Karpas-422 (cell line): ENCODE results near the gene TSPAN13. TPM values are rescaled to one million over a fixed set of nuclear protein-coding genes. Genes with fewer than 3 reads are reported as not detected.

ENCODE experiments used
- DNase-seq: peaks from one replicate; pipeline ENCODE4 v3.0.0-alpha.2; 2015
- H2AFZ ChIP-seq: fragments of 200-600 bp; sonication (generic); 2 replicates; pipeline ENCODE4 v1.6.1; 2014; ENCODE audit warnings: antibody characterized with exemption, low read length, mixed read lengths
- H3K27ac ChIP-seq: fragments of 200-600 bp; sonication (generic); 2 replicates; pipeline ENCODE4 v1.5.1; 2014; ENCODE audit warnings: mild to moderate bottlenecking, low read length, moderate library complexity
- H3K27me3 ChIP-seq: fragments of 200-600 bp; sonication (generic); 2 replicates; pipeline ENCODE4 v1.6.1; 2014; ENCODE audit warnings: low read length, mixed read lengths
- H3K36me3 ChIP-seq: fragments of 200-600 bp; sonication (generic); 2 replicates; pipeline ENCODE4 v1.6.1; 2014; ENCODE audit warnings: low read length, mixed read lengths; ENCODE audit not compliant: insufficient read depth
- H3K4me1 ChIP-seq: fragments of 200-600 bp; sonication (generic); 2 replicates; pipeline ENCODE4 v1.6.1; 2014; ENCODE audit warnings: mild to moderate bottlenecking, low read length, mixed read lengths
- H3K4me2 ChIP-seq: fragments of 200-600 bp; sonication (generic); 2 replicates; pipeline ENCODE4 v1.6.1; 2014; ENCODE audit warnings: low read length, low read depth, mild to moderate bottlenecking; ENCODE audit not compliant: poor library complexity, severe bottlenecking
- H3K4me3 ChIP-seq: fragments of 200-600 bp; sonication (generic); 2 replicates; pipeline ENCODE4 v1.5.1; 2014; ENCODE audit warnings: mild to moderate bottlenecking, antibody characterized with exemption, low read length, mixed read lengths
- H3K79me2 ChIP-seq: fragments of 200-600 bp; sonication (generic); 2 replicates; pipeline ENCODE4 v1.6.1; 2014; ENCODE audit warnings: mild to moderate bottlenecking, low read length, mixed read lengths
- H3K9ac ChIP-seq: fragments of 200-600 bp; sonication (generic); 2 replicates; pipeline ENCODE4 v1.6.0; 2014; ENCODE audit warnings: low read length
- H3K9me2 ChIP-seq: fragments of 200-600 bp; sonication (generic), shearing (Covaris generic); replicated peaks from 2 replicates; pipeline ENCODE4 v1.6.0; 2014; ENCODE audit warnings: mild to moderate bottlenecking, low read length, moderate library complexity; ENCODE audit not compliant: insufficient read depth
- H3K9me3 ChIP-seq: fragments of 300-700, 200-600 bp; sonication (generic); 2 replicates; pipeline ENCODE4 v1.6.1; 2014; ENCODE audit warnings: low read length, mixed read lengths
- H4K20me1 ChIP-seq: fragments of 200-600 bp; sonication (generic); 2 replicates; pipeline ENCODE4 v1.6.1; 2014; ENCODE audit warnings: mild to moderate bottlenecking, antibody characterized with exemption, low read length, low read depth; ENCODE audit not compliant: insufficient read depth
- total RNA-seq: library from RNA; depleted of rRNA; stranded (reverse); fragments of >200 nt; shearing (Covaris generic); gene quantifications from 2 replicates; pipeline ENCODE4 v1.2.3, GENCODE V29; 2014; ENCODE audit warnings: low replicate concordance; rRNA removed

The TSPAN13 gene
- total RNA-seq: 2.0 and 4.2 TPM in 2 replicates

DNA sequence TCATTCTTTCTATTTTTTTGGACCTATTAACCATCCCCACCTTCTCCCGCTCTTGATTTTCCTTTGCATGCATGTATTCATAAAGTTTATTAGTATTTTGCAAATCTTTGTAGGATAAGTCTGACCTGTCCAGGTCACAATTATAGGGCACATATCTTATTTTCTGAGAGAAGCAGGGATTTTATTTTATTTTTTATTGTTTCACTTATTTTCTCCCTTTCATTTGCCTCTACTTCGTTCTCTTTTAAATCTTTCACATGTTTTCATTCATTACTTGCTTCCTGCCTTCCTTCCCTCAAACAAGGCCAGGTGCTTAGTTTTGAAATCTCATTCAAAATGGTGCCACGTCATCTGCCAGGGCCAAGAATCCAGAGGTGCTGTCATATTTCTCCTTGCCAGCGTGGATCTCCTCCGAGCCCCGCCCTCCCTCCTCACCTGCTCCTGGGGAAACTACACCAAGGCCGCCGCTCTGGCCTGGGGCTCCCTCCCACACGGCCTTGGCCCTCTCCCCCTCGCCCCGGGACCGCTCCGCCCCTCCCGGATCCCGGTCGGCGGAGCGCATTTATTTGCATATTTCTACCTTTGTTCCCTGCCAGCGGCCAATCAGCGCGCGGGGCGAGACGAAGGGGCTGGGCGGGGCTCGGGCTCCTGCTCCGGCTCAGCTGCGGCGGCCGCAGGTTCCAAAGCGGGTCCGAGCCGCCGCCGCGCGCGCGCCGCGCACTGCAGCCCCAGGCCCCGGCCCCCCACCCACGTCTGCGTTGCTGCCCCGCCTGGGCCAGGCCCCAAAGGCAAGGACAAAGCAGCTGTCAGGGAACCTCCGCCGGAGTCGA lies at the start of gene TSPAN13:
Gene TSPAN13 (plus strand): TSS at position 654 of the 830 bp plus-strand sequence. CDS start 213 bp downstream, outside the sequence.
- Histone ChIP-seq H2AFZ (peak within 1 kb of the TSS; percentile 94), H3K27ac (no peak within 1 kb of the TSS)

DNA sequence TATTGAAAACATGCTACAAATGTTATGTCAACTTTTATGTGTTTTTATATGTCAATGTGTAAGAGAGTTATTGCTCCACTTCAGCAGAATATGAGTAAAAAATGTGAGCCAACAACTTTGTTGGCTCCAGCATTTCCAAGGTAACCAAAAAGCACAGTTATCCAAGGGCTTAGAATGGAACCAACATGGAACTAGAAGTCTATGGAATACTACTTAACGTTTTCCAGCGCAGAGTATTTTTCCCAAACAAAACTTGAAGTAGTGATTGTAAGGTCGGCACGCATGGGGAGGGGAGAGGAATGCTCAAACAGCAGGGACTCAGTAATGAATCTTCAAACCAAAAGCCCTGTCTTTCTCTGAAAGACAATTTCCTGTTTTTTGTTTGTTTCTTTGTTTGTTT lies 45.0 kb upstream of the TSPAN13 start:
- no peaks in the 10 kb centered on the region for H3K9me3 ChIP-seq
- H3K27ac ChIP-seq: no peak overlapping the region
- H2AFZ ChIP-seq: no peak overlapping the region
- H3K79me2 ChIP-seq: no peaks in the 10 kb centered on the region
- H3K36me3 ChIP-seq: peaks cover 31% of the 10 kb centered on the region
- H3K4me3 ChIP-seq: no peak overlapping the region
- no peaks in the 10 kb centered on the region for H3K4me1 ChIP-seq
- no peaks in the 10 kb centered on the region for H3K27me3 ChIP-seq
- no peaks in the 10 kb centered on the region for H3K9me2 ChIP-seq
- H3K9ac ChIP-seq: no peak overlapping the region
- no peak overlapping the region for H3K4me2 ChIP-seq
- no peak for DNase-seq
- H4K20me1 ChIP-seq: no peaks in the 10 kb centered on the region

More for the DNA sequence above, at the start of gene TSPAN13:
- no peaks in the 10 kb centered on the region for H3K27me3 ChIP-seq
- peak; percentile 86 for DNase-seq
- no peaks in the 10 kb centered on the region for H3K9me2 ChIP-seq
- peak within 1 kb of the TSS; percentile 96 for H3K4me2 ChIP-seq
- peaks cover 15% of the 10 kb centered on the region for H3K4me1 ChIP-seq
- no peaks in the 10 kb centered on the region for H3K79me2 ChIP-seq
- H3K9me3 ChIP-seq: no peaks in the 10 kb centered on the region
- no peaks in the 10 kb centered on the region; the same call in 1 of the 2 replicates for H4K20me1 ChIP-seq
- peak within 1 kb of the TSS; percentile 60 for H3K9ac ChIP-seq
- H3K4me3 ChIP-seq: peak within 1 kb of the TSS; percentile 72
- no peaks in the 10 kb centered on the region for H3K36me3 ChIP-seq

DNA sequence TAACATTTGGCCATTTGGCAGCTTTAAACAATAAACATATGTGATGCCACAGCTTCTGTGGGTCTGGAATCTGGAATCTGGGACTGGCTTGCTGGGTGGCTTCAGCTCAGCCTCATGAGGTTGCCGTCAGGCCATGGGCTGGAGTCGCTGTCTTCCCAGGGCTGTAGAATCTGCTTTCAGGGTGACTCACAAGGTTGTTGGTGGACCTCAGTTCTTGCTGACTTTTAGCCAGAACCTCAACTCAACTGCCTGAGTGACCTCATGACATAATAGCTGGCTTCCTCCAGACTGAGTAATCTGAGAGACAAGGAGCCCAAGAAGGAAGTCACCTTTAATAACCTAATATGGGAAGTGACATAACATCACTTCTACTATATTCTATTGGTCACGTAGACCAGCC lies 44.6 kb upstream of the TSPAN13 start:
- Histone ChIP-seq H3K9me2 (no peaks in the 10 kb centered on the region), H3K27ac (no peak overlapping the region), H2AFZ (no peak overlapping the region), H3K79me2 (no peaks in the 10 kb centered on the region), H4K20me1 (no peaks in the 10 kb centered on the region), H3K4me3 (no peak overlapping the region), H3K4me2 (no peak overlapping the region), H3K27me3 (no peaks in the 10 kb centered on the region), H3K9ac (no peak overlapping the region), H3K4me1 (no peaks in the 10 kb centered on the region), H3K9me3 (no peaks in the 10 kb centered on the region), H3K36me3 (peaks cover 26% of the 10 kb centered on the region)
- no peak for DNase-seq

DNA sequence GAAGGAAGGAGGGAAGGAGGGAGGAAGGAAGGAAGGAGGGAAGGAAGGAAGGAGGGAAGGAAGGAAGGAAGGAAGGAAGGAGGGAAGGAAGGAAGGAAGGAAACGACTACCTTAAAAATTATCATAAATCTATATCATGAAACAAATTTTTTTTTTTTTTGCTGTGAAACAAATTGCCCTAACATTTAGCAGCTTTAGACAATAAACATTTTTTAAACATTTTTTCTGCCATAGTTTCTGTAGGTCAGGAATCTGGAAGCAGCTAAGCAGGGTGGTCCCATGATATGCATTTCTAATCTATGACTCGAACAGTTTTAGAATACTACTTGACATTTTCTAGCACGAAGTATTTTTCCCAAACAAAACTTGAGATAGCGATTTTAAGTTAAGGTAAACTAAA lies 42.9 kb upstream of the TSPAN13 start:
- Histone ChIP-seq H3K9ac (no peak overlapping the region), H4K20me1 (no peaks in the 10 kb centered on the region), H2AFZ (no peak overlapping the region), H3K79me2 (no peaks in the 10 kb centered on the region), H3K9me3 (no peaks in the 10 kb centered on the region), H3K4me3 (no peak overlapping the region), H3K27me3 (no peaks in the 10 kb centered on the region), H3K36me3 (peaks cover 18% of the 10 kb centered on the region), H3K4me1 (no peaks in the 10 kb centered on the region), H3K27ac (no peak overlapping the region), H3K4me2 (no peak overlapping the region), H3K9me2 (no peaks in the 10 kb centered on the region)
- no peak for DNase-seq

DNA sequence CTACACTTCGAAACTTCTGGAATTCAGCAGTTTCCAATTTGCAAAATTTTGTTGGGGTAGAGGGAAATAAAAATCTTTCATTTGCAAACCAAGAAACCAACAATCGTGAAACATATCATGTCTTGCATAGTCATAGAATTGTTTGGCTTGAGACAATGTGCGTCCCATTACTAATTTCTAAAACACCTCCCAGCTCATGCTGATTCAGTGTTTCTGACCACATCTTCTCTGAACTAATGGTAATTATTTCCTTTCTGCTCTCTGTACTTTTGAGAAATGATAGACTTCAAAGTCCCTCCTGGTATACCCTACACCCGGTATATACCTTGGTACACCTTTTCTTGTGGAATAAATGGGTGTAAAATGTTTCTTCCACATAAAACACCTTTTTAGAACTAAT lies 41.8 kb upstream of the TSPAN13 start:
- H3K4me3 ChIP-seq: no peak overlapping the region
- DNase-seq: no peak

DNA sequence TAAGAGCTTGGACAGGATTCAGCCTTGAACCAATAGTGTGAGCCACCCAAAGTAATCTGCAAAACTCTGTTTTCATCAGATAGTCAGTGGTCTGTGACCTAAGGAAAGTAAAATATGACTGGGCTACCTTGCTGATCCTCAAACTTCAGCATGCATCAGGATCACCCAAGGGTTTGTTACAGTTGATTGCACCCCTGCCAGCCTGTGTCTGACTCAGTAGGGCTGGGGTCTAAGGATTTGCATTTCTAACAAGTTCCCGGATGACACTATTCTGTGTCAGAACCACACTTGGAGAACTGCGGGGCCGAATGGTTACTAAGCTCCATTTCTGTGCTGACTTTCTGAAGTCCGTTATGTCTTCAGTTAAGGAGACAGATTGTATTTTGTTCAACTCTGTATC lies 40.6 kb upstream of the TSPAN13 start:
- no peak overlapping the region for H3K27ac ChIP-seq
- H3K36me3 ChIP-seq: peaks cover 9% of the 10 kb centered on the region; the same call in 1 of the 2 replicates
- DNase-seq: no peak

More for the DNA sequence above, 41.8 kb upstream of the TSPAN13 start:
- H3K9me2 ChIP-seq: no peaks in the 10 kb centered on the region
- H3K79me2 ChIP-seq: no peaks in the 10 kb centered on the region
- no peak overlapping the region for H3K4me2 ChIP-seq
- peaks cover 9% of the 10 kb centered on the region; the same call in 1 of the 2 replicates for H3K36me3 ChIP-seq
- H2AFZ ChIP-seq: no peak overlapping the region
- no peaks in the 10 kb centered on the region for H3K27me3 ChIP-seq
- no peak overlapping the region for H3K27ac ChIP-seq
- H3K9ac ChIP-seq: no peak overlapping the region
- no peaks in the 10 kb centered on the region for H3K4me1 ChIP-seq
- H4K20me1 ChIP-seq: no peaks in the 10 kb centered on the region
- no peaks in the 10 kb centered on the region for H3K9me3 ChIP-seq

DNA sequence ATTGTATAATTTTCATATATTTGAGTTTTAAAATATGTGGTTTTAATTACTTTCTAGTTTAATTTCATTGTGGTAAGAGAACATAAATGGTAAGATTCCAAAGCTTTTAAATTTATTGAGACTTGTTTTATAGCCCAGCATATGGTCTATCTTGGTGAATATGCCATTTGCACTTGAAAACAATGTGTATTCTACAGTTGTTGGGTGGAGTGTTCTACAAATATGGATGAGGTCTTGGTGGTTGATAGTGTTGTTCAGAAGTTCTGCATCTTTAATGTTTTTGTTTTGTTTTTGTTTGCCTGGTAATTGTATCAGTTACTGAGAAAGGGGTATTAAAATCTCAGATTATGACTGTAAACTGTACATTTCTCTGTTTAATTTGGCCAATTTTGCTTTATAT lies 37.6 kb upstream of the TSPAN13 start:
- DNase-seq: no peak
- H4K20me1 ChIP-seq: no peaks in the 10 kb centered on the region

More for the DNA sequence above, 40.6 kb upstream of the TSPAN13 start:
- H3K79me2 ChIP-seq: no peaks in the 10 kb centered on the region
- no peaks in the 10 kb centered on the region for H3K27me3 ChIP-seq
- no peak overlapping the region for H3K4me2 ChIP-seq
- no peak overlapping the region for H2AFZ ChIP-seq
- H3K4me3 ChIP-seq: no peak overlapping the region
- H3K4me1 ChIP-seq: no peaks in the 10 kb centered on the region
- no peak overlapping the region for H3K9ac ChIP-seq
- H4K20me1 ChIP-seq: no peaks in the 10 kb centered on the region
- no peaks in the 10 kb centered on the region for H3K9me2 ChIP-seq
- H3K9me3 ChIP-seq: no peaks in the 10 kb centered on the region

DNA sequence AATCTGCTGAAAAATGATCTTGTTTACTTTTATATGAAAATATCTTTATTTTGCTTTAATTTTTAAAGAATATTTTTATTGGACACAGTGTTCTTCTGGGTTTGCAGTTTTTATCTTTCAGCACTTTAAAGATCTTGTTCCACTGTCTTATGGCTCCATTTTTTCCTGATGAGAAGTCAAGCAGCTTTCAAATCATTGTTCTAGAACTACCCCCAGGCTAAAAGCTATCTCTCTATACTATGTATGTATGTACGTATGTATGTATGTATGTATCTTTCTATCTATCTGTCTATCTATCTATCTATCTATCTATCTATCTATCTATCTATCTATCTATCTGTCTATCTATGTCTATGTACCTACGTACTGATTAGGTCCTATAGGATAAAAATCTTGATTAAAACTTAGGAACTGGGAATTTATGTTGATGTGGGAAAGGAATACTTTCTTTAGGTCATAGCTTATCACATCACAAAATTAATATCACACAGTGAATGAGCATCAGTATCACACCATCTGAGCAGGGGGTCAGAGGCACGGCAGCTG lies 35.4 kb upstream of the TSPAN13 start:
- Histone ChIP-seq H2AFZ (no peak overlapping the region), H3K27ac (no peak overlapping the region)
- DNase-seq: no peak

More for the DNA sequence above, 37.6 kb upstream of the TSPAN13 start:
- H3K27ac ChIP-seq: no peak overlapping the region
- no peaks in the 10 kb centered on the region for H3K9me2 ChIP-seq
- no peak overlapping the region for H3K9ac ChIP-seq
- H3K36me3 ChIP-seq: no peaks in the 10 kb centered on the region
- no peaks in the 10 kb centered on the region for H3K79me2 ChIP-seq
- H2AFZ ChIP-seq: no peak overlapping the region
- no peak overlapping the region for H3K4me3 ChIP-seq
- H3K27me3 ChIP-seq: no peaks in the 10 kb centered on the region
- H3K4me2 ChIP-seq: no peak overlapping the region
- no peaks in the 10 kb centered on the region for H3K9me3 ChIP-seq
- H3K4me1 ChIP-seq: no peaks in the 10 kb centered on the region

More for the DNA sequence above, 35.4 kb upstream of the TSPAN13 start:
- no peaks in the 10 kb centered on the region for H3K36me3 ChIP-seq
- no peaks in the 10 kb centered on the region for H3K9me3 ChIP-seq
- H3K79me2 ChIP-seq: no peaks in the 10 kb centered on the region
- no peaks in the 10 kb centered on the region for H3K9me2 ChIP-seq
- no peak overlapping the region for H3K9ac ChIP-seq
- no peaks in the 10 kb centered on the region for H4K20me1 ChIP-seq
- H3K4me1 ChIP-seq: no peaks in the 10 kb centered on the region
- H3K4me2 ChIP-seq: no peak overlapping the region
- no peak overlapping the region for H3K4me3 ChIP-seq
- H3K27me3 ChIP-seq: no peaks in the 10 kb centered on the region
